Stomach smooth muscle (tissue), 2 donors: ENCODE data around the gene ASB6.
"Not testable (repeated sequence)": the region's sequence is repeated elsewhere in the genome, so short reads cannot be mapped to it uniquely, and the experiment has no call there.

Source experiments
- H3K27ac ChIP-seq: one replicate; pipeline ENCODE4 v1.7.0; 2013; ENCODE audit warnings: mild to moderate bottlenecking, low read length, inconsistent platforms
- H3K27me3 ChIP-seq, 2 donors: one replicate each; pipeline ENCODE4 v1.7.0; 2013; ENCODE audit warnings: low read length in 2 of 2; ENCODE audit not compliant: insufficient read depth in 2 of 2, control insufficient read depth in 1 of 2
- H3K36me3 ChIP-seq, 2 donors: one replicate each; pipeline ENCODE4 v1.7.0; 2013; ENCODE audit warnings: low read length in 2 of 2; ENCODE audit not compliant: control insufficient read depth in 2 of 2, insufficient read depth in 2 of 2
- H3K4me1 ChIP-seq: one replicate; pipeline ENCODE4 v1.7.0; 2013; ENCODE audit warnings: low read length; ENCODE audit not compliant: control insufficient read depth, insufficient read depth
- H3K4me3 ChIP-seq, 2 donors: one replicate each; pipeline ENCODE4 v1.7.0; 2013; ENCODE audit warnings: low read length in 2 of 2
- H3K9ac ChIP-seq, 2 donors: one replicate each; pipeline ENCODE4 v1.7.0; 2013; ENCODE audit warnings: low read length in 2 of 2, mild to moderate bottlenecking in 1 of 2
- H3K9me3 ChIP-seq, 2 donors: one replicate each; pipeline ENCODE4 v1.7.0; 2013; ENCODE audit warnings: low read length in 2 of 2; ENCODE audit not compliant: control insufficient read depth in 2 of 2
- donor health status: healthy.
- donor health status: Pancreatic carcinoma.

The ASB6 gene

DNA sequence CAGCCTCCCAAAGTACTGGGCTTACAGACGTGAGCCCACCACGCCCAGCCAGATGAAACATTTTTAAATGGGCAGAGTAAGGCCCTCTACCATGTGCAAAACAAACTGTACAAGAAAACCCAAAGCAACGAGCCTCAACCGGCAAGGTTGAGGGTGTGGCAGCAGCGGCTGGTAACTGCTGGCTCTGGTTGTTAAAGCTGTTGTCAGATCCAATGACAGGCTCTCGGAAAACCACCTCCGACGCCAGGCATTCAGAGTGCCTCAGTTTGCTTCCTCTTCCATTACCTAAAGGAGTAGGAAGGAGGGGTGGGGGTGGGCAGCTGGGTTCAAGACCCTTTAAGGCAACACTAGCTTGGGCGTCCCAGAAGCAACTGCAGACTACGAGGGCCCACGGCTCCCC lies 2.4 kb upstream of the ASB6 start:
- Histone ChIP-seq H3K27me3 (no peaks in the 10 kb centered on the region), H3K36me3 (peaks cover 0 to under 1% of the 10 kb centered on the region in 2 donors), H3K27ac (no peak overlapping the region), H3K9ac (no peak overlapping the region), H3K4me1 (peaks cover 26% of the 10 kb centered on the region), H3K4me3 (no peak overlapping the region), H3K9me3 (no peaks in the 10 kb centered on the region)

DNA sequence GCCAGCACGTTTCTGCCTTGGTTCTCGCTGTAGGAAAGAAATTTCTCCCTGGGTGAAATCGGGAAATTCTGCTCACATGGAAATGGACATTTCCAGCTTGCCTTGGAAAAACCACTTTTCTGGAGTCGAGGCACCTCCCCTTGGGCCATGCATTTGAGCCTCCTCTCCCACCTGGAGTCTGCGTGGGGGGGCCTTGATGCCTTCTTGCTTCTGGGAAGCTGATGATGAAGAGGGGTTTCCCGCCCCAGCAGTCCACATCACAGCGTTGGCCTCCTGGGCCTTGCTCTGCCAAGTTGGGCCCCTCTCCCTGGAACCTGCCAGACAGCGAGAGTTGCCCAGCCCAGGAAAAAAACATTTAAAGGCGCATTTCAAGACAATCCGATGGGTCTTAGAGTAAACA lies 1.8 kb upstream of the ASB6 start:
- H3K9ac ChIP-seq = no peak overlapping the region

GRCh38 chr9:129640871-129641749 lies 841 bp downstream of the ASB6 start:
- H3K27ac ChIP-seq = peak overlapping the region; percentile 88
- peak overlapping the region; percentile 83 to 97 for H3K4me3 ChIP-seq
- H3K4me1 ChIP-seq = peaks cover 30% of the 10 kb centered on the region

More for the DNA sequence above, 1.8 kb upstream of the ASB6 start:
- H3K27me3 ChIP-seq = no peaks in the 10 kb centered on the region
- H3K4me1 ChIP-seq = peaks cover 30% of the 10 kb centered on the region
- H3K27ac ChIP-seq = no peak overlapping the region
- H3K9me3 ChIP-seq = no peaks in the 10 kb centered on the region
- H3K36me3 ChIP-seq = peaks cover 3 to 7% of the 10 kb centered on the region in 2 donors
- no peak overlapping the region for H3K4me3 ChIP-seq

DNA sequence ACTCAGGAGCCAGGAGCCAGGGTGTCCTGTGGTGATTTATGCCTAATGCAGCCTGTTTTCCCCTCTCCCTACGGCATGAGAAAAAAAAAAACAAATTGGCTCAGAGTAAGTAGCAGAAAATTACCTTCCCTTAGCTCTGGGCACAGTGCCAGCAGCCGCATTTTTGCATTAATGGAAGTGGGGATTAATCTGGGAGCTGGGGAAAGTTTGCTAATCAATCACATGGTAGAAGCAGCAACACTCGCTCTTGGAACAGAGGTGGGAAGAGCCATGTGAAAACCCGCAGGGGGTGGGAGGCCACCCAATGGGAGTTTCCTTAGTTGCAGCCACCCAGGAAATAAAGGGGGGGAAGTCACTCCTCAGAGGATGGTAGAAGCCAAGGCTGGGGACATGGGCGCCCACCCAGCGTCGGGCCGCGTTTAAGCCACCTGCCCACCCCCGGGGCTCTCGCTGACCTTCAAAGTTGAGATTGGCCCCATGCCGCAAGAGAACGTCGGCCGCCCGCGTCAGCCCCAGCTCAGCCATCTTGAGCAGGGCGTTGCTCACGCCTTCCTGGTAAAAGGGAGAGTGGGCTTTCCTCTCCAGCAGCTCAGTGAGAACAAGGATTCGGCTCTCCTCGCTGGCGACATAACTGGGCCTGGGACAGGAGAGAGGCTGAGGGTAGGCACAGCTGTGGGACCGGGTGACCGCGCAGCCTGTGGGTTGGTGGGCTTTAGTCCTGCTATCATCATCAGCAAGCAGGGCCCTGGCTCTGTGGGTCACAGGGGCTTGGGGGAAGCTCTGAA lies 1.7 kb downstream of the ASB6 start:
- H3K4me1 ChIP-seq = peaks cover 30% of the 10 kb centered on the region
- no peak overlapping the region for H3K27ac ChIP-seq
- no peaks in the 10 kb centered on the region for H3K9me3 ChIP-seq
- peaks cover 15 to 32% of the 10 kb centered on the region in 2 donors for H3K36me3 ChIP-seq
- H3K4me3 ChIP-seq = peak overlapping the region; percentile 83 to 97
- H3K9ac ChIP-seq = peak overlapping the region in 1 of 2 donors; percentile 80
- no peaks in the 10 kb centered on the region for H3K27me3 ChIP-seq

More at GRCh38 chr9:129640871-129641749, 841 bp downstream of the ASB6 start:
- Histone ChIP-seq H3K9ac (peak overlapping the region; percentile 75 to 80), H3K9me3 (no peaks in the 10 kb centered on the region), H3K27me3 (no peaks in the 10 kb centered on the region), H3K36me3 (peaks cover 15 to 26% of the 10 kb centered on the region in 2 donors)

DNA sequence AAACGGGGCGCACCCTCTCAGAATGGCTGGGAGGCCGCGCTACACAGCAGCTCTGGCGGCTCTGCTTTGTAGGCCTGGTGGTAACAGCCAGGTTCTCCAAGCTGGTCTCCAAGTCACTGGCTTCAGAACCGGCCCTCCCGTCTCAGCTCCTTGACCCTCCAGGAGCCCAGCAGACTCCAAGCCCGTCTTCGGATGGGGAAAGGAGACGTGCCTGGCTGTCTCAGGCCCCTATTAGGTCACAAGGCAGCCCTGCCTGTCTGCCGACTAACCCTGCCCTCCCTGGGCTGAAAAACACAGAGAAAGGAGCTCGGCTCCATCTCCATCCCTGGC lies 2.2 kb downstream of the ASB6 start:
- Histone ChIP-seq H3K4me3 (no peak overlapping the region), H3K27ac (no peak overlapping the region), H3K36me3 (peaks cover 20 to 37% of the 10 kb centered on the region in 2 donors), H3K9me3 (no peaks in the 10 kb centered on the region), H3K4me1 (peaks cover 30% of the 10 kb centered on the region), H3K9ac (no peak overlapping the region), H3K27me3 (no peaks in the 10 kb centered on the region)

- H3K9me3 ChIP-seq = no peaks in the 10 kb centered on the region
- no peak overlapping the region for H3K27ac ChIP-seq
- H3K4me1 ChIP-seq = peaks cover 30% of the 10 kb centered on the region
- H3K4me3 ChIP-seq = no peak overlapping the region
- peaks cover 24 to 40% of the 10 kb centered on the region in 2 donors for H3K36me3 ChIP-seq
- no peaks in the 10 kb centered on the region for H3K27me3 ChIP-seq
- H3K9ac ChIP-seq = no peak overlapping the region
Measured at GRCh38 chr9:129639034-129639630, 2.8 kb downstream of the ASB6 start.

DNA sequence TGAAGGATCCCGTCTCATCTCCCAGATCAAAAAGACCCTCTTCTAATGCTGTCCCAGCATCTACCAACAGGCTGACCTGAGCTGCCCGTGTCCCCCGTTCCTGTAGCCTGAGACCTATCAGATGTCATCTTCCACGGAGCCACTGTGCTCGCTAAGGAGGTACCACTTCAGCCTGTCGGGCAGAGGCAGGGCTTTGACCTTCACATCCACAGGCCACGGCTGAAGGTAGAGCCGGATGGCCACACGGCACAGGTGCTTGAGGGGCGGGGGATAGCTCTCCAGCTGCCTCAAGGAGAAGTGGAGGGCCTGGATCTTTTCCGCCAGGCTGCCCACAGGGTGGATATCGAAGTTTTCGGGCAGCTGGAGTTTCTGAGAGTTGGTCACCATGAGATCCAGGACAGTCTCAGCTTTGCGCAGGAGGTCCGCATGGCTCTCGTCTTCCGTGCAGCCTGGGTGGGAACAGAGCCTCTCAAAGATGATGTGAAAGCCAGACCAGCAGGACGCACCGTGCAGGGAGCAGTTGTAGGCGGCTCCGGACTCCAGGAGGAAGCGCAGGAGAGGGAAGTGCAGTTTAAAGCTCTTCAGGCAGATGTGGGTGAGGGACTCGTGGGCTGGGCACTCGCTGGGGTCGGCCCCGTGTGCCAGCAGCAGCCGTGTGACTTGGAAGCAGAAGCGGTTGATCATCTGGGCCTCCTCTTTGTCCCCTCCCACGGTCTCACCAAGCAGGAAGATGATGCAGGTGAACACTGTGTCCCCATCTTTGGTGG lies 4.1 kb downstream of the ASB6 start:
- no peak overlapping the region for H3K9ac ChIP-seq
- peaks cover 29 to 52% of the 10 kb centered on the region in 2 donors for H3K36me3 ChIP-seq
- peaks cover 30% of the 10 kb centered on the region for H3K4me1 ChIP-seq
- no peaks in the 10 kb centered on the region for H3K27me3 ChIP-seq
- H3K27ac ChIP-seq = no peak overlapping the region
- H3K4me3 ChIP-seq = no peak overlapping the region
- no peaks in the 10 kb centered on the region for H3K9me3 ChIP-seq

DNA sequence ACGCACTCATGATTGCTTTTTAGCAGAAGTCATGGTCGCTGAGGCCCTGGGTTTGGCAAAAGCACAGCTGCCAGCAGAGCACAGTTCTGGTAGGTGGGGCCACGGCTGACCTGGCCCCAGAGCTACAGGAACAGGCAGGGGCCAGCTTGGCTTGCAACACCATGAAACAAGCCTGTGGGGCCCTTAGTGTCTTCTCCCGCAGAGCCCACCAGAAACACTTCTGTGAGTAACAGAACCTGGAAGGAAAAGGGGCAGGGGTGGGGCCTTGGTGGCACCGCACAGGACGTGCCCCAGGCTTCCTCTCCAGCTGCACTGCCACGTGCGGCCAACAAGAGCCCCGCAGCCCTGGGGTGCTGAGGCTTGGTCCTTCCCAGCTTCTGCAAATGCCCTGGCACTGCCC lies 4.8 kb downstream of the ASB6 start:
- Histone ChIP-seq H3K4me1 (peaks cover 25% of the 10 kb centered on the region), H3K9ac (no peak overlapping the region), H3K27me3 (no peaks in the 10 kb centered on the region), H3K4me3 (no peak overlapping the region), H3K36me3 (peaks cover 34 to 55% of the 10 kb centered on the region in 2 donors), H3K27ac (no peak overlapping the region), H3K9me3 (no peaks in the 10 kb centered on the region)

DNA sequence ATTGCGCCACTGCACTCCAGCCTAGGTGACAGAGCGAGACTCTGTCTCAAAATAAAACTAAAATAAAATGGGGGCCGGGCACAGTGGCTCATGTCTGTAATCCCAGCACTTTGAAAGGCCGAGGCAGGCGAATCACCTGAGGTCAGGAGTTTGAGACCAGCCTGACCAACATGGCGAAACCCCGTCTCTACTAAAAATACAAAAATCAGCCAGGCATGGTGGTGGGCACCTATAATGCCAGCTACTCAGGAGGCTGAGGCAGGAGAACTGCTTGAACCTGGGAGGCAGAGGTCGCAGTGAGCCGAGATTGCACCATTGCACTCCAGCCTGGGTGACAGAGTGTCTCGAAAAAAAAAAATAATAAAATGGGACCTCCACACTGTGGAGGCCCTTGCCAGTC lies 5.6 kb downstream of the ASB6 start:
- not testable (repeated sequence) for H3K9me3 ChIP-seq, H3K4me3 ChIP-seq, H3K27ac ChIP-seq, H3K27me3 ChIP-seq, H3K9ac ChIP-seq
- peaks cover 26% of the 10 kb centered on the region for H3K4me1 ChIP-seq
- peaks cover 34 to 55% of the 10 kb centered on the region in 2 donors for H3K36me3 ChIP-seq
